ENCODE results near the gene GPATCH8.
"Not testable (repeated sequence)": the region's sequence is repeated elsewhere in the genome, so short reads cannot be mapped to it uniquely, and the experiment has no call there.

GPATCH8 gene

DNA sequence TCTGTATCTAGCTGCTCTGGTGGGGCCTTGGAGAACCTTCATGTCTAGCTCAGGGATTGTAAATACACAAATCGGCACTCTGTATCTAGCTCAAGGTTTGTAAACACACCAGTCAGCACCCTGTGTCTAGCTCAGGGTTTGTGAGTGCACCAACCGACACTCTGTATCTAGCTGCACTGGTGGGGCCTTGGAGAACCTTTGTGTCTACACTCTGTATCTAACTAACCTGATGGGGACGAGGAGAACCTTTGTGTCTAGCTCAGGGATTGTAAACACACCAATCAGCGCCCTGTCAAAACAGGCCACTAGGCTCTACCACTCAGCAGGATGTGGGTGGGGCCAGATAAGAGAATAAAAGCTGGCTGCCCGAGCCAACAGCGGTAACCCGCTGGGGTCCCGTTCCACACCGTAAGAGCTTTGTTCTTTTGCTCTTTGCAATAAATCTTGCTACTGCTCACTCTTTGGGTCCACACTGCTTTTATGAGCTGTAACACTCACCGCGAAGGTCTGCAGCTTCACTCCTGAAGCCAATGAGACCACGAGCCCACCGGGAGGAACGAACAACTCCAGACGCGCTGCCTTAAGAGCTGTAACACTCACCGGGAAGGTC is 133.7 kb downstream of the GPATCH8 start:
- peak; percentile 32 for DNase-seq

DNA sequence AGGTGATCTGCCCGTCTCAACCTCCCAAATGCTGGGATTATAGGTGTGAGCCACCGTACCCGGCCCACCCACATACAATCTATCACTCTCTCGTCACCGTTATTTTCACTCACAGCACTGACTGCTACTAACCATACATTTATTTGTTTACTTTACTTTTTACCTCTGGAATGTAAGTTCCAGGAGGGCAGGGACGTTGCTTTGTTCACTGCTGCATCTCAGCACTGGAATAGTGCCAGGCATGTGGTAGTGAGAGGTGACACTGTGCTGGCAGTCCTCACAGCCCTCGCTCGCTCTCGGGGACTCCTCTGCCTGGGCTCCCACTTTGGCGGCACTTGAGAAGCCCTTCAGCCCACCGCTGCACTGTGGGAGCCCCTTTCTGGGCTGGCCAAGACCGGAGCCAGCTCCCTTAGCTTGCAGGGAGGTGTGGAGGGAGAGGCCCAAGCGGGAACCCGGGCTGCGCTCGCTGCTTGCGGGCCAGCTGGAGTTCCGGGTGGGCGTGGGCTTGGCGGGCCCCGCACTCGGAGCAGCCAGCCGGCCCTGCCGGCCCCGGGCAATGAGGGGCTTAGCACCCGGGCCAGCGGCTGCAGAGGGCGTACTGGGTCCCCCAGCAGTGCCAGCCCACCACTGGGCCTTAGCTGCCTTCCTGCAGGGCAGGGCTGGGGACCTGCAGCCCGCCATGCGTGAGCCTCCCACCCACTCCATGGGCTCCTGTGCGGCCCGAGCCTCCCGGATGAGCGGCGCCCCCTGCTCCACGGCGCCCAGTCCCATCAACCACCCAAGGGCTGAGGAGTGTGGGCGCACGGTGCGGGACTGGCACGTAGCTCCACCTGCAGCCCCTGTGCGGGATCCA is 134.6 kb downstream of the GPATCH8 start:
- not testable (repeated sequence) for DNase-seq

DNA sequence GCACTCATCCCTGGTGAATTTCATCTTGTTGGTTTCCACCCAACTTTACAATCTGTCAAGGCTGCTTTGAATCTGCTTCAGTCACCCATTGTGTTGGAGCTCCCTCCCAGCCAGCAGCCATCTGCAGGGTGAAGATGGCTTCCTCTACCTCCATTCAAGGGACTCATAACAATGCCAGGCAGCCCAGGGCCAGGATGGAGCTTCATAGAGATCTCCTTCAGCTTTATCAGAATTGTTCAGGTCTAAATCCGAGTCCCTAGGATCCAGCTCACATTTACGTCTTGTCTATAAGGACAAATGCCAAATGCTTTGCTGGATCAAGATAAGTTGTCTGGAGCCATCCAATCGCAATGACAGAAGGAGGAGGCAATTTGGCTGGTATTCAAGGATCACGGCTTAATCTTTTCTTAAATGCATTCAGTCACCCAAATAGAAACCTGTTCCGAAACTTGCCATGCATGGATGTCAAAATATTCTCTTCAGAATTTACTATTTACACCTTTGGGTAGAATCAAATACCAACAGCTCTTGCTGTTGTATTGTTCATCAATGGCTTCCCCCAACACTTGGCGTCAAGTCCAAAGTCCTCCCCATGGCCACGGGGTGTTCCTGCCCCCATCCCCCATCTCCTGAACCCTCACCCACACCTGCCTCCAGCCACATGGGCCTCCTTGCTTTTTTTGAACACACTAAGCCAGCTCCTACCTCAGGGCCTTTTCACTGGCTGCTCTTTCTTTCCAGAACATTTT is 135.8 kb downstream of the GPATCH8 start:
- no peak for DNase-seq

DNA sequence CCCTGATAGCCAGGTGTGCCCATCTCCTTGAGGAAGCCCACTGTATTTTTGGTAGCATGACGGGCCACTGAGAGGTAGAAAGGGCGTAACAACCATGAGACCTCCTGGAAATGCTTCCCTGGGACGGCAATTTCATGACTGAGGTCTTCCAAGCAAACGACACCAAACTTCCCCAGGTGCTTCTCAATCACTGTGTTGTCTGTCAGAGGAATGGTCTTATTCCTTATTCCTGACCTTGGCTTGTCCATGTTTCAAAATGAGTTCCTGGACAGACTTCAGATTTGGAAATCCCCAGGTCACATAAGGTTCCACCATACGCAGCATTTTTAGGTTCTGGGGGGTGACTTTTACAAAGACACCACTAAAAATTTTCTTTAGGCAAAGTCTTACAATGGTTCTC is 138.2 kb downstream of the GPATCH8 start:
- not testable (repeated sequence) for DNase-seq

DNA sequence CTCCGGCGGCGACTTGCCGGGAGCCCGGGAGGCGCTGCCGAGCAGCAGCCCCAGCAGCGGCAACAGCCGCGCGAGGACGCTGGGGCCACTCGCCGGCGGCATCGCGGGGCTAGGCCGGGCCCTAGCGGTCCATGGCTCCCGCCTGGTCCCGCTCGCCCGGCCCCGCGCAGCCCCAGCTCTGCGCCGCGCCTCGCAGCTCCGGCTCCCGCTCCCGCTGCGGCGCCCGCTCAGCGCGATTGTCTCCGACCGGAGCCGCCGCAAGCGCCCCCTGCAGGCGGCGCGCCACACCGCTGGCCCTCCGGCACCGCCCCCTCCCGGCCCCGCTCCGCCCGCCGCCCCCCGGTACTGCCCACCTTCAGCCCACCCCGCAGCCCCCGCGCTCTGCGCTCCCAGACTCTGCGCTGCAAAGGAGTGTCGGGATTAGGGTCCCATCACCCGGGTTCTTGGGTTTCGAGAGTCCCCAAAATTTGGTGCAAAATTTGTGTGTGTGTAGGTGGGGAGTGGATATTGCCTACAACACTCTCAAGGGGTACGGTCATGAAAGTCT is 139.5 kb downstream of the GPATCH8 start, which contains the start of gene FAM171A2:
FAM171A2 (minus strand) TSS at position 241 of the 547 bp plus-strand sequence; CDS start at position 102, 139 bp downstream.
- peak; percentile 71 for DNase-seq

DNA sequence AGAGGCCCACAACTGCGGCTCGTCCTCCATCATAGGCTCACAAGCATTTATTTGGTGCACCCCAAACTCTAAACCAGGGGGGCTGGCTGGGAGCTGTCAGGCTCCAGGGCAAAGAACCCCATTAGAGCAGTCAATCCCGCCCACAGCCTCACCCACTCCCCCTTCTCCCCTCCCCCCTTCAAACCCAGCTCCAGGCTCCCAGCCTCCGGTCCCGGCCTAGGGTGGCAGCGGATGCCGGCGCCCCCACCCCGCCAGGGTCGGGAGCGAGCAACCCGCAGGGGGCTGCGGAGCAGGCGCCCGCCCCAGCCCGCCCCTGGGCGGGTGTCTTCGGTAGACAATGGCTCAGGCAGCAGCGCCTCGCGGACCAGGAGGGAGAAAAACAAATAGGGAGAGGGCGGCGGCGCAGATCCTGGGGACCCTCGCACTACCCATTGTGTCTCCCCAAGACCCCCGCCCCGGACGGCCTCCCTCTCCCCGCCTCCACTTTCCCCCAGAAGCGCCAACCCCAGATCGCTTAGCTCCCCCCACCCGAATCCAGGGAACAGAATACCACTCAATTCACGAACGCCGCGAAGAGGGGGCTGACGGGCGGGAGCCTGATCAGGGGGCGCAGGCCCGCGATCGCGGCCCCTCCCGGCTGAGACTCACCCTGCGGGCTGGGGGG is 140.1 kb downstream of the GPATCH8 start:
- peak; percentile 24 for DNase-seq

DNA sequence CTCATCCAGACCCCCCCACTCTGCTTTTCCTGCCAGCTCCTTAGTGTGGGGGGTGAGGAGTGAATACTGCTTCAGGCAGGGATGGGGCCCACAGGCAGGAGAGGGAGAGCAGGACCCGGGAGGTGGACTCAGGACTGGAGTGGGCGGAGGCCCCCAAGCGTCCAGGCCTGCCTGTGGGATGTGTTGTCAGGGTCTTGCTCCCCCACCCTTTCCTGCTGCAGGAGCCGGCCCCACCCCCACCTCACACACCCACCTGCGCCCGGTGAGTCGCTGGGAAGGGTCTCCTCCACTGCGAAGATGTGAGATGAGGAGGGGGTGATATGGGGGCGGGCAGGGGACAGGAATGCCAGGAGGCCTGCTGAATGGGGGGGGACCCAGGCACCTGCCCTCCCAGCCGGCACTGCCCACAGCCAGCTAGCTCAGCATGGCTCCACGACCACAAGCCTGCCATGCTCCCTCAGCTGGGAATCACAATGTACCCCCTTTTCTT is 140.7 kb downstream of the GPATCH8 start:
- DNase-seq, result no peak

DNA sequence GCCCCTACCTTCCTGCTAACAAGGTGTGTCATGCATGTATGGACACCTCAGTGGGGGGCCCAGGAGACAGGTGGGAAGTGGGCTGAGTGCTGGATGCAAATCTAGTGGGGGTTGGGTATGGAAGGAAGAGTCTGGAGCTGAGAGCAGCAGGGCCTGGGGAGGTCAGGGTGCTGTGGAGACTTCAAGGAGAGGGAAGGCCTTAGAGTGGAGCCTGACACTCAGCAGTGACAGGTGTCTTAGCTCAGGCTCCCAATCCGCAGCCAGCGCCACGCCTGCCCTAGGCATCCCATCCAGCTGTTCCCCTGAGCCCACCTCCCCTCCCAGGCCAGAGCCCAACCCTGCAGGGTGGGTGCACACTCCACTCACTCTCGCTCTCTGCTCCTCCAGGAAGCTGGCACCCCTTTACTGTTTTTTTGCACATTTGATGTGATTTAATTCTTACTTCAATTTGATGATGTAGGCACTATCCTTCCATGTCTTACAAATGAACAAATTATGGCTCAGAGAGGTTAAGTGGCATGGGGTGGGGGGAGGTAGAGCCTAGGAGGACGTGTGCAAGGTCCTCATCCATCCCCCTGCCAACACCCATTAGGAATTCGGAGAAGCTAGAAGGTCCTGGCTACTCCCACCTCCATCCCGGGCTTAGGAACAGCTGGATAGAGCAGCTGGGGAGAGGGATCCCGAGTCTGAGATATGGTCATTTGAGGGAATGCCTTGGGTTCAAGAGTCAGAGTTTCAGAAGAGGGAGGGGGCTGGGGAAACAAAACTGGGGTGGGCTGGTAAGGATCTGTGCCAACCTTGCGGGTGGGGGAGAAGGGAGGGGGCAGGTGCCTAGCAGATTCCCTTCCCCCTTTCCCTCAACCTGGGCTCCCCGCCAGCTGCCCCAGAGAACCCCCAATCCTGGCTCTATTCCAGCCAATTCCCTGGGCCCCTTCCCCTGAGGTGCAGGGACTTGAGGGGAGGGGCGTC is 141.6 kb downstream of the GPATCH8 start:
- no peak for DNase-seq

DNA sequence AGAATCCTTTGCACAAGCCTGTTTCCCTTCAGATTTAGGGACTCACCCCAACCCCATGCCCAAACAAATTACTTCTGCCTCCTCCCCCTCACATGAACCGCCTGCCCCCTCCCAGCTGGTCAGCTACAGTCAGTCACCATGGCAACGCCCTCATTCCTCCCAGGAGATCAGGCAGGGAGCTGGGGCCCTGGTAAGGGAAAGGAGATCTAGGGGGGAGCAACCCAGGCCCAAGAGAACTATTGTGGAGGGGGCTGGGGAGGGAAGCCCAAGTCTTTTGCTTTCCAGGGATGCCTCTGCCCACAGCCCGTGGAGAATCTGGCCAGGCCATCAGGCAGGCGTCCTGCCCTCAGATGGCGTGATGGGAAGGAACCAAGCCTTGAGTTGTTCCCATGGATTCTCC is 142.4 kb downstream of the GPATCH8 start:
- DNase-seq, result no peak

DNA sequence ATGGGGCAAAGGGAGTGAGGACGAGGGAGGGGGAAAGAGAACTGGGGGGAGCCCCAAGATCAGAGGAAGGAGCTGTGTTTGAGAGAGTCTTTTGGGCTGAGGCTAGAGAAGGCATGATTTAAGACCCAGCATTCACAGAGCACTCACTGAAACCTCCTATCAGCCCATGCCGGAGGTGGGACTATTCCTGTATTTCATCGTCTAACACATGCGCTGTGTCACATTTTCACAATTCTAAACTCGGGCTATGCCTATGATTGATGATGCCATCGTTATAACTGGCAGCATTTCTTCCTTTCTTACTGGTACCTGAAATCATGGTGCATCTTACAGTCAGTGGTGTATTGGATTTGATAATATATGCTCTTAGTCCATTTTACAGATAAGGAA is 143.1 kb downstream of the GPATCH8 start:
- DNase-seq, result no peak

DNA sequence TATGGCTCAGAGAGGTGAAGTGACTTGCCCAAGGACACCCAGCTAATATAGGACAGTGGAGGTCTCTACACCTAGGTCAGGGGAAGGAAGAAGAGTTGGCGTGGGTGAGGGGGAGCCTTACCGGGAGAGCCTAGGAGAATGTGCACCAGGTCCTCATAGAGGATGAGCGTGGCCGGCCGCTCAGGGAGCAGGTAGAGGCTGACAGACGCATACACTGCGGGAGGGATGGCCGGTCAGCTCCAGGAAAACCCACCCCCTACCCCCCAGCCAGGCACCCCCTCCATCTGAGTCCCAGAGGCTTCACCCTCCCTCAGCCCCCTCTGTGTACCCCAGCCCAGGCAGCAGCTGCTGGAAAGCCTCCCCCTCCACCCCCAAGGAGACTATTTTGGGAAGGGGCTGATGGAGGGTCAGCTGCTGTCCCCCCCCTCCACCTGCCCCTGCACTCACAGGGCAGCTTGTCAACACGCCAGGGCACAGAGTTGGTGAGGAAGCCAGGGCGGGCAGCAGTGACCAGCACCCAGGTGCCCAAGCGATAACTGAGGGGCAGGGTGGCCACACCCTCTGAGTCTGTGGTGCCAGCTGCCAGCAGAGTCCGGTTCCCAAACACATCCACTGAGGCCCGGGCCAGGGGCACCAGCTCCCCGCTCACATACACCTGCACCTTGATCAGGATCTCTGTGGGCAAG is 143.6 kb downstream of the GPATCH8 start:
- DNase-seq, result no peak

DNA sequence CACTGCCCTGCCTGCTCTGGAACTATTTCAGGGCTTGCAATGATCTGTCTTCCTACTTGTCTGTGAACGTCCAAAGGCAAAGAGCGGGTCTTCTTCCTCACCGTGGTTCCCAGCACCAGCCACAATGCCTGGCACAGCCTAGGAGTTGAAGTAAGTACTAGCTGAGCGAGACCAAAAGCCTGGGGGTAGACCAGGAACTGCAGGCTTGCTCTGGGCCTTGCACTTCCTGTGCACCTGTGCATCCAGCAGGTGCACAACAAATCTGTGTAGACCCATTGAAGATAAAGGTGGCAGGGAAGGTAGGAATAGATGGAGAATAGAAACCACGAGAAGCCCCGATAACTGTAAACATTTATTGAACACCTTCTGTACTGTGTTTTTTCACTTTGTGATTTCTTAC is 144.2 kb downstream of the GPATCH8 start:
- no peak for DNase-seq

DNA sequence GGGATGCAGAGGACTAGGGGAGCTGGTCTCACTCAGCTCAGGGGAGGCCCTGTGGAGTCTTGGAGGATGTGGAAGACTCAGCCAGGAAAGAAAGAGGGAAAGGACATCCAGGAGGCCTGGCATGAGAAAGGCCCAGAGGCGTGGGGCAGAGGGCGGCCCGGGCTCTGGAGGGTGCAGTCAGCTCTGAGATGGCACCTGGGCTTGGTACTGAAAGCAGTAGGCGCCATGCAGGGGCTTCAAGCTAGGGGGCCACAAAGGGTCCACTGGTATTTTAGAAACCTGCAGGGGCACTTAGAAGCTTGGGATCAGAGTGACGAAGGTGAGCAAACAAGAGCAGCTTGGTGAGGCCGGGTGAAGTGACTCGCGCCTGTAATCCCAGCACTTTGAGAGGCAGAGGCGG is 145.1 kb downstream of the GPATCH8 start:
- DNase-seq, result no peak

DNA sequence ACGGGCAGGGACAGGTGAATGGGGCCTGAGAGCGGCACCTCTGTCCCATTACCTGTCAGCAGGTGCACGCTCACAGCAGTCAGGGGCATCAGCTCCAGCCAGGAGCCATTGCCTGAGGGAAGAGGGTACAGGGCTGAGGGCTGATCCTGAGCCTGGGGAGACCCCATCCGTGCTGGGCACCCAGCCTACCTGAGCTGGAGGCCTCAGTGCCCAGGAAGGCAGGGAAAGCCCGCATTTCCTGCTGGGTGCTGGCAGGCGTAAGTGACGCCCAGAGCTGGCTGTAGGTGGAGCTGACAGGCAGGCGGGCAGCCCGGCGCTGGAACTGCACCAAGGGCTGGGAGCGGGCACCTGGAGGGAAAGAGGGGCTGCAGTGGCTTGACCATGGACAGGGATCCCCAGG is 147.0 kb downstream of the GPATCH8 start:
- no peak for DNase-seq

DNA sequence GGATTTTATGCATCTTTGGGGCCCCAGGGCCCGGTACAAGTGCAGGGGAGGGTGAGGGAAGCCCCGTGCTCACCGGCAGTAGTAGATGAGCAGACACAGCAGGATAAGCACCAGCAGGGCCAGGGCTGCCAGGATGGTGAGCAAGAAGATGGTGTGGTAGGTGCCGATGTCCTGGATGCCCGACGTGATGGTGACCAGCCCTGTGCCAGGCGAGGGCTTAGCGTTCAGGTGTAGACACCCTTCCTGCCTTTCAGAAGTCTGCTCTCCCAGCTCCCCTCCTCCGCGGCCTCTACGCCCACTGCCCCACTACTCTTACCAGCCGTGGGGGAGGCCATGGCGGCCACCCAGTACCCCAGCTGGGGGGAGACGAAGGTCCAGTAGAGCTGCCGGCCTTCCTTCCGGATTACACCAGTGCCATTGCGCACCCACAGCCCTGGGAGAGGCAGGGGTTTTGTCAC is 147.5 kb downstream of the GPATCH8 start:
- DNase-seq, result no peak

DNA sequence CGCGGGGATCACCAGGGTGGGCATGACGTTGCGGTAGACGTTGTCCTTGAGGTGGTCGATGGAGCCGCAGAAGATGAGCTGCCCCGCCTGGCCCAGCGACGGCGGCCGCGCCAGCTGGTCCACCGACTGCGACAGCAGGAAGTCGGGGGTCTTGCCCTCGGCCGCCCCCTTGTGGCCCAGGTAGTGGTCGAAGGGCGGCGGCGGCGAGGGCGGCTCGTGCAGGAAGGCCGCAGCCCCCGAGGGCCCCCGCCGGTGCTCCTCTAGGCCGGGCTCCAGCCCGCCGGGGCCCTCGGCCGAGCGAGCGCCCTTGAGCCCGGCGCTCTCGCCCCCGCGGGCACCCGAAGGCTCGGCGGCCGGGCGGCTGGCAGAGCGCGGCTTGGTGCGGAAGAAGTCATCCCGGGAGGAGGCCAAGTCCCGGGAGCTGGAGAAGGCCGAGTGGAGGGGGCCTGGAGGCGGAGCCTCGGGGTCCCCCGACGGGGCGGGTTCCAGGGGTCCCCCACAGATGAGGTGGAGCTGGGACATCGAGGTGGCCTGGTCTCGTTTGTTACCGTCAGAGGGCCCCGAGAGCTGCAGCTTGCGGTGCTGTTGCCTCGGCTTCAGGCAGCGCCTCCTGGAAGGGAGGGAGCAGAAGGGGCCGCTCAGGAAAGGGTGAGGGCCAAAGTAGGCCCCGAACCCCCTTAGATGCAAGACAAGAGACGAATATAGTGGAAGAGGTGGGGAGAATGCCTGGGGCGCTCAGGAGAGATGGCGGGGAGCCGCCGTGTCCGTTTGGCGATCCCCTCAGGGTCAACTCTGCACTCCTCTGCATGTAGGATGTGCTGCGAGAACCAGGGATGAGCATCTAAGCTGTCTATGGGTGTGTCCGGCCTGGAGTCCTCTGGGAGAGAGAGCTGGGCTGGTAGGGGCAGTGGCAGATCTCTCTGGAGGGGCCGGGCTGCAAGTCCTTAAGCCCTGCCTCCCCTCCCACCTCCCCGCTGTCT is 148.3 kb downstream of the GPATCH8 start:
- DNase-seq, result peak; percentile 70

DNA sequence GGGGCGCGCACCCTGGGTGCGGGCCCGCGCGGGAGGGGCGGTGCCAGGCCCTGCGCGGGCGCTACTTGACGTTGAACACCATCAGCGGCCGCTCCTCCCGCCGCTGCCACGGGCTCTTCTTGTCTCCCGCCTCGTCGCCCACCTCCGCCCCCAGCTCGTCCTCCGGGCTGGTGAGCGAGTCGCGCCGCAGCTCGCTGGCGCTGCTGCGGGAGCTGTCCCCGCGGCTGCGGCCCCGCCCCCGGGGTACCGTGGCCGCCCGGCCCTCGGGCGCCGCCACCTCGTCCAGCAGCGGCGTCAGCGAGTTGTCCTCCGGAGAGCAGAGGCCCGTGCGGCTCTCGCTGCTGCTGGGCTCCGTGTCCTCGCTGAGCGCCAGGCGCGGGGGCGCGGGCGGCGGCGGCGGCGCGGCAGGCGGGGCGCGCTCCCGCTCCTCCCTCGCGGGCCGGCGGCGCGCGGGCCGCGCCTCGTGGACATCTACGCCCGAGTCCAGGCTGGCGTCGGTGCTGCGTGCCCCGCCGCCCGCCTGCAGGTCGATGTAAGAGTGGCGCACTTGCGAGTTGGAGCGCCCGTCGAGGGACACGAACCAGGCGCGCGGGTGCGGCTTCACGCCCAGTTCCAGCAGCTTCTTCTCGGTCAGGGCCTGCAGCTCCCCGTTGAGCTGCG is 149.4 kb downstream of the GPATCH8 start:
- DNase-seq, result peak; percentile 27

DNA sequence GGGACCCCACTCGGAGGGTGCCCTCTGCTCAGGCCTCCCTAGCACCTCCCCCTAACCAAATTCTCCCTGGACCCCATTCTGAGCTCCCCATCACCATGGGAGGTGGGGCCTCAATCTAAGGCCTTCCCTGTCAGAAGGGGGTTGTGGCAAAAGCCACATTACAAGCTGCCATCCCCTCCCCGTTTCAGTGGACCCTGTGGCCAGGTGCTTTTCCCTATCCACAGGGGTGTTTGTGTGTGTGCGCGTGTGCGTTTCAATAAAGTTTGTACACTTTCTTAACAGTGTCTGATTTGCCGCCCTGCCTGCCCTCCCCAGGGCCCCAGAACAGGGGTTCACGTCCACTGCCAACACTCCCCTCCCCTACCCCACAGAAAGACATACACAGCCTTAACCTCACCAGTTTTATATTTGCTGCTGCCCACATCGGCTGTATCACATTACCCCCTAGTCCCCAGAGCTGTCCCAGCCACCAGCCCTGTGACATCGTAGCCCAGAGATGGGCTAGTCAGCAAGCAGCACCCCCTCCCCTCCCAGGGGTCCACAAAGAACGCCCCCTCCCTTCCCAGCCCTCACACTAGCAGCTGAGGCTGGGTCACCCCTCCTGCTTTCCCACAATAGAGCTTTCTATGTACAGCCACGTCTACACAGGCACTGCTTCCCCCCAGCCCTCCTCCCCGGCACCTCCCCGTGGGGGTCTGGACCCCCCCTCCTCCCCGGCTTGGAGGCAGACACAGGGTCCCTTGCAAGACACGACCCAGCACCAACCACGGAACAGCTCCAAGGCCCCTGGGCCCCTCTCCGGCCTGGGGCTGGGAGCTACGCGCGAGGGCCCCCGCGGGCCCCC is 150.2 kb downstream of the GPATCH8 start:
- no peak for DNase-seq

All from activated CD4-positive, alpha-beta T cell treated with anti-CD3 and anti-CD28 coated beads for 48 hours (primary cell).